ENCODE data around the gene ZKSCAN8.
"Not testable (repeated sequence)": the region's sequence is repeated elsewhere in the genome, so short reads cannot be mapped to it uniquely, and the experiment has no call there.

The ZKSCAN8 gene

DNA sequence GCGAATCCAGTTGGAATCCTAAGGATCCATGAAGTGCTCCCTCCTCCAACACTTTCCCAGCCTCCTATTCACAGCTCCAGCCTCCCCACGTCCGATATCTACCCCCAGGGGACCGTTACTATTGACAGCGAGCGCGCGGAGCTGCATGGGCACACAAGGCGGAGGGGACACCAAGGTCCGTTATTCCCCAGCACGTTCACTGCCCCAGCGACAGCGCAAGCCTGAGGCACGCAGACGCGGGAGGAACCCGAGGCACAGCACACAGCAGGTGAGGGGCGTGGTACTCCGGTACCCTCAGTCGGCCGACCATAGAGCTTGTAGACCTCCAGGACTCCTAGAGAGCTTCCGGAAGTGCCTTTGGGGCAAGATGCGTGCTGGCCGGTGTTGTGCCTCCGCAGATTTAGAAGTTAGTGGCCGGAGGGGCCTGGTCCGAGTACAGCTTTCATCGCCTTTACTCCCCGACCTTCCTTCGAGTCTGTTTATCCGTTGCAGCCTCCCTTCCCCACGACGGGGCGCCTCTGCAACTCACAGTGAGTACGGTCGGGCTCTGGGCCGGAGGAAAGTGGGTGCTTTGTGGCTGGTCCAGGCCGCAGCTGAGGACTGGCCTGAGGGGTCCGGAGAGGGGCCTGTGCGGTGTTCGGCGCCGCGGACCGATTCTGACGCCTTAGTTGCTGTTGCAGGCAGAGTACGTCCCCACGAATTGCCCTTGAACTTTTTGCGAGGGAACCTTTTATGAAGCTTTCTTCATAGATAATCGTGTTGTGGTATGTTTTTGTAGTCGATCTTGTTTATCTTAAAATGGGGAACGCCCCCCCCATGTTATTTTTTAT is at the start of gene ZKSCAN8:
ZKSCAN8 (plus strand) TSS at position 384 of the 830 bp plus-strand sequence. CDS start 6,525 bp downstream, outside the sequence.
- in situ Hi-C loops (cut with HindIII; ENCODE audit: low sequenced_read_pairs), result no loop called here

DNA sequence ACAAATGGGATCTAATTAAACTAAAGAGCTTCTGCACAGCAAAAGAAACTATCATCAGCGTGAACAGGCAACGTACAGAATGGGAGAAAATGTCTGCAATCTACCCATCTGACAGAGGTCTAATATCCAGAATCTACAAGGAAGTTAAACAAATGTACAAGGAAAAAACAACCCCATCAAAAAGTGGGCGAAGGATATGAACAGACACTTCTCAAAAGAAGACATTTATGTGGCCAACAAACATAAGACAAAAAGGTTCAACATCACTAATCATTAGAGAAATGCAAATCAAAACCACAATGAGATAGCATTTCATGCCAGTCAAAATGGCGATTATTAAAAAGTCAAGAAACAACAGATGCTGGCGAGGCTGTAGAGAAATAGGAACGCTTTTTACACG is 39.5 kb upstream of the ZKSCAN8 start:
- in situ Hi-C loops (cut with HindIII; ENCODE audit: low sequenced_read_pairs), result not testable (repeated sequence)

DNA sequence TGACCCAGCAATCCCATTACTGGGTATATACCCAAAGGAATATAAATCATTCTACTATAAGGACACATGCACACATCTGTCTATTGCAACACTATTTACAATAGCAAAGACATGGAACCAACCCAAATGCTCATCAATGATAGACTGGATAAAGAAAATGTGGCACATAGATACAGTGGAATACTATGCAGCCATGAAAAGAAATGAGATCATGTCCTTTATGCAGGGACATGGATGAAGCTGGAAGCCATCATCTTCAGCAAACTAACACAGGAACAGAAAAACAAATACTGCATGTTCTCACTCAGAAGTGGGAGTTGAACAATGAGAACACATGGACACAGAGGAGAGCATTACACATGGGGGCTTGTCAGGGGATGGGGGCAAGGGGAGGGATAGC is 39.0 kb upstream of the ZKSCAN8 start:
- in situ Hi-C loops (cut with HindIII; ENCODE audit: low sequenced_read_pairs), result not testable (repeated sequence)

DNA sequence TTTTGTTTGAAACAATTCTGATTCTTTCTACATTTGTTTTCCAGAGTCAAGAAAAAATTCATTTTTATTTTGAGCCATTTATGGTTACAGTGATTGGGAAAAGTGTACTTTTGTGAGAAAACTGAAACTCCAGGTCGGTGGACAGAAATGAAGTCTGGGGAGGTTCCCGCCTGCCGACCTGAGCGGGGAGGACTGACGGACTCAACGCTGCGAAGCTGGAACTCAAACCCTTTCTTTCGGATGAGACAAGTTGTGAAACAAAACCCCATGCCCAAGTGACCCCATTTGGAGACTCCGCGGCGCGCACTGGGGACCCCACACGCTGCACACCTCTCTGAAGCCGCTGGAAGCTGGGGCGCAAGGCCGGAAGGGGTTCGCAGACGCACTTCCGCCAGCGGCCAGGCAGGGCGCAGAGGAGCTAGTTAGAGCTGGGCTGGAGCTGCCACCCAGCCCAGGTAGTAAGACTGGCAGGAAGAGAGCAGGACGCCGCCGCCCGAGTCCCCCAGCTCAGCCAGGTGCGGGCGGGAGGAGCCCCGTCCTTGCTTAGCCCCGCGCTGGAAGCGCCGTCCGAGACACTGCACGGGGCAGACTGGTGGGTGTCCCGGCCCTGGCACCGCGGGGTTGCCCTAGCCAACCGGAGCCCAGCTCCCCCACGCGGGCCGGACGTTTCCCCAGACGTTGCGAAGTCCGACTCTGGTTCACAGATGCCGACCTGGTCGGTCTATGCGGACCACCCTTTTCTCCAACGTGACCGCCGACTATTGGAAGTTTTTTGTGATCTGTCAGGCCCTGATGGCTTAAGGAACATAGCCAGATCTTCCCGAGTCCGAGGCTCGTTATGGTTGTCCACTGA is 37.1 kb upstream of the ZKSCAN8 start:
- in situ Hi-C loops (cut with HindIII; ENCODE audit: low sequenced_read_pairs), result no loop called here

DNA sequence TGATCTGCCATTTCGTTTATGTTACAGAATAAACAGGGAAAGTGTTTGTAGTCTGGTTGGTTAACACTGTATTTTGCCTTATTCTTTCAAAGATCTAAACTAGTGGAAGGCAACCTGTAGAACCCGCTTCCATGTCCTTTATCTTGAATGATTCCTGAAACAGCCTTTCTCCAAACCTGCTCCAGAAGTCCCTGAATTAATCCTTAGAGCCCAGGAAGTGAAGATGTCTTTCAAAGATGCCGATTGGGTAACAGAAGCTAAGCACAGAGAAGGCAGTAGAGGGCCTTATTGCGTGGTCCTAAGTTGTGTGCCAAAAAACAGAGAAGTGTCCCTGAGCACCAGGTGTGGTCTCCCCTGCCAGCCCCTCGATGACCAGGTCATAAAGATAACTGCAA is 36.4 kb upstream of the ZKSCAN8 start:
- in situ Hi-C loops (cut with HindIII; ENCODE audit: low sequenced_read_pairs), result no loop called here

DNA sequence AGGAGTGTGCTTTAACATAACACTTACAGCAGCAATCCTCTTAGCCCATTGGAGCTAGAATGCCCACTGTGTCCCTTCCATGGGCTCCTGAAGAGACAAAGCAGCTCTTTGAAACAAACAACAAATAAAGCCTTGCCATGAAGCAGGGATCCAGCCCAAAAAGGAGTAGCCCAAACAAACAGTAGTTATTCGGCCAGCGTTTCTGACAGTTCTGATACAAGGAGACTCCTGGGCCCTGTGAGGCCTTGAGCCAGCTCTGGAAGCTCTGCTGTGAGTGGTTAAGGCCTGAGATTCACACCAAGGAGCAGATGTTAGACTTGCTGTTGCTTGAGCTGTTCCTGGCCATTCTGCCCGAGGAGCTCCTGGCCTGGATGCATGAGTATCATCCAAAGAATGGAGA is 34.2 kb upstream of the ZKSCAN8 start:
- in situ Hi-C loops (cut with HindIII; ENCODE audit: low sequenced_read_pairs), result no loop called here

DNA sequence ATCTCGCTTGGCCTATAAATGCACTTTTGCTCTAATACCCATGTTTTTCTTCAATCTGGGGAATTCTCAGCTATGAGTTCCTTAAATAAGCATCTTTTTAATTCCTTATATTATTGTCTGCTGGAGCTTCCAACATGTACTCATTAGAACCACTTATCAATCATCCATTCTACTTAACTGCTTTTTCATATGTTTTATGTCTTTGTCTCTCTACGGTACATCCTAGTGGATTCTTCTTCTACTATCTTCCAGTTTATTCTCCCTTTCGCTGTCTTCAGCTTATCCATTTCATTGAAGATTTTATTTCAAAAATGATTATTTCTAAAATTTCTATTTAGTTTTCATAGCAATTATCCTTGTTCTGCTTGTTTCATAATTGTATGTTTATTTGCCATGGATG is 29.7 kb upstream of the ZKSCAN8 start:
- in situ Hi-C loops (cut with HindIII; ENCODE audit: low sequenced_read_pairs), result no loop called here

DNA sequence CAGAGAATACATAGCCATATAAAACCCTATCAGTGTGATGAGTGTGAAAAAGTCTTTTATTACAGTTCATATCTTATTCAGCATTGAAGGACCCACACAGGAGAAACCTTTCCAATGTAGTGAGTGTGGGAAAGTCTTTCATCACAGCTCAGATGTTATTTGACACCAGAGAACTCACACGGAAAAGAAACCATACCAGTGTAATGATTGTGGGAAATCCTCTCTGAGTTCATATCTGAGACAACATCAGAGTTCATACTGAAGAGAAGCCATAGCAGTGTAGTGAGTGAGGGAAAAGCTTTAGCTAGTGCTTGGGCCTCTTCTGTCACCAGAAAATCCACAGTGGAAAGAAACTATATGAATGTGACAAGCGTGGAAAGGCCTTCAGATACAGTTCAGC is 25.9 kb upstream of the ZKSCAN8 start:
- in situ Hi-C loops (cut with HindIII; ENCODE audit: low sequenced_read_pairs), result no loop called here

DNA sequence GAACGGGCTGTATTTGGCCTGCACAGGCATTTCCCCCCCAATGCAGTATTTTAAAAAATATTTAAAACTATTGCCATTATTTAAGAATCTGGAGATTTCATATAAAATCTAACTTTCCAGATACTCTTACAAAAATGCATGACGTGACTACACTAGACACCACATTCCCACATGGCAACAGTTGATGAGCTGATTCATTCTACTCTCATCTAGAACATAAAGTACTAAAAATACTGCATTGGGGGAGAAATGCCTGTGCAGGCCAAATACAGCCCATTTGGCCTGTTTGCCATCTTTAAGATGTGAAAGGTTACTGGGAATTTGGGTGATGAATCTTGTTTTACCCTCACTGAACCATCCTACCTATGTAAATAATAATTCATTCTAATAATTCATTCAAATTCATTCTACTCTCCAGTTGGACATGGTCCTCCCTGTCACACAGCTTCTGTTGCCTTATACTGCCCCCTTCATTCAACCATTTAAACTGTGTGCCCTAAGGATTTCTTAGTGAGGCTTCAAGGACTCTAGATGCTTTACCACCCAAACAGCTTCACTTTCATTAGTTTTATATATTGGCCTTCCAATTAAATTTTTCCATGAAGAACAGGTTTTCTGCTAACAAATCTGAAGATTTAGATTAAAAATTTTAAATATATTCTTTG is 24.2 kb upstream of the ZKSCAN8 start:
- in situ Hi-C loops (cut with HindIII; ENCODE audit: low sequenced_read_pairs), result no loop called here

DNA sequence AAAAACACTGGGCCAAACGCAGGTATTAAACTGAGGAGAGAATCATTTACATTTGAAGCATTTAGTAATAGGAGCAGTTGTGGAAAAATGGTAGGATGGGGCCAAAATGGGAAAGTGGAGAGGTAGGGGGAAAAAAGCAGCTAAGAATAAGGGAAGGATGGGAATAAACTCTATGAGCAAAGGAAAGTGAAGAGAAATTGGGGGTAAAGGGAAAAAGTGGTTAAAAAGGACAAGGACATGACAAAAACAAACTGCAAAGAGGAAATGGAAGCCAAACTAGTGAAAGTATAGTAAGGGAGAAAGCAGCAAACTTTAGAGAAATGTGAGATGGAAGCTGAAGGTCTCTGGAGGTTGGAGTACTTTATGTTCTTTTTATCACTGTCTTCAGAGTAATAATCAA is 23.5 kb upstream of the ZKSCAN8 start:
- in situ Hi-C loops (cut with HindIII; ENCODE audit: low sequenced_read_pairs), result no loop called here

DNA sequence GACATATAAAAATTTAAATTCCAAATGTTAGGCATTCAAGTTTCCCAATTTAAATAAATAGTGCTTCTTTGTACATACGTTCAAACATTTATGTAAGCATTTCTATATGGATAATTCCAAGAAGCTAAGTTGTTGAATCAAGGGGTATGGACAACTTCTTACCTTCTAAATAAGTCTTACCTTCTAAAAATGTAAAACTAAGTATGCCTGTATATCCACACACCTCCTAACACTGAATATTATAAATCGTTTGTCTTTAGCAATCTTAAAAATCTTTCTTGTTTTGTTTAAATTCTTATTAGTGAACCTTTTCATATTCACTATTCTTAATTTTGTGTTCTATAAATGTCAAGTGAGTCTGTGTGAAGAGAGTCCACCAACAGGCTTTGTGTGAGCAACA is 19.8 kb upstream of the ZKSCAN8 start:
- in situ Hi-C loops (cut with HindIII; ENCODE audit: low sequenced_read_pairs), result no loop called here

DNA sequence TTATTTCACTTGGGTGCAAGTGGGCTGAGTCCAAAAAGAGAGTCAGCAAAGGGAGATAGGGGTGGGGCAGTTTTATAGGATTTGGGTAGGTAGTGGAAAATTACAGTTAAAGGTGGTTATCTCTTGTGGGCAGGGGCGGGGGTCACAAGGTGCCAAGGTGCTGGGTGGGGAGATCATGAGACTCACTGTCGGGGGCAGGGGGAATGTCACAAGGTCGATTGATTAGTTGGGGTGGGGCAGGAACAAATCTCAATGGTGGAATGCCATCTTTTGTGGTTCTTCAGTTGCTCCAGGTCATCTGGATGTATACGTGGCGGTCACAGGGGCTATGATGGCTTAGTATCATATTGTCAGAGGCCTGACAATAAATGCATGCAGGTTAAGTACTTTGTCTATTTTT is 19.4 kb upstream of the ZKSCAN8 start:
- in situ Hi-C loops (cut with HindIII; ENCODE audit: low sequenced_read_pairs), result not testable (repeated sequence)

DNA sequence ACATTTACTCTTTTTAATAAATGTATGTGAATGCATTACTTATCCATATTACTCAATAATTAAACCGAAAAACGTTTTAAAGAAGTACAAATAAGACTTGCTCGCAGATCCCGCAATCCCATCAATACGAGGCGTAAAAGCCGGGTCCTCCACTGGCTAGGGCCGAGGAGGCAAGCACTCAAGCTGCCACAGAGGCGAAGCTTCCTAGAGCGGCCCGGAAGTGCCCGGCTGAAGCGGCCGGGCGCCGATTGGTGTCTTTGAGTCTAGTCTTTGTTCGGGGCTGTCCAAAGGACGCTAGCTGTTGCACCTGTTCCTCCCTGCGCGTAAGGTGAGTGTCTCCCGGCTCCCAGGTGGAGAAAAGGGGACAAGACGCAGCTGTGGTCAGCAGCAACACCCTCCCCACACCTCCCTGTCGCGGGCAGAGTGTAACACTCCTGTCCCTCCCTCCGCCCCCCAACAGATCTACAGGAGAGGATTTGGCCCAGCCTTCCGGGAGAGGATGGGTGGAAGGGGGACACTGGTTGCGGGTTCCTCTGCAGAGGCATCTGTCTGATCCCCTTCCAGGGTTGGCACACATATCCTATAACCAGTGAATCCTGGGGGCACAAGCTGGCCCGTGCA is 17.2 kb upstream of the ZKSCAN8 start, which contains the start of gene ZSCAN16:
ZSCAN16 (plus strand) TSS at position 260 of the 621 bp plus-strand sequence. CDS start 835 bp downstream, outside the sequence.
- in situ Hi-C loops (cut with HindIII; ENCODE audit: low sequenced_read_pairs), result no loop called here

DNA sequence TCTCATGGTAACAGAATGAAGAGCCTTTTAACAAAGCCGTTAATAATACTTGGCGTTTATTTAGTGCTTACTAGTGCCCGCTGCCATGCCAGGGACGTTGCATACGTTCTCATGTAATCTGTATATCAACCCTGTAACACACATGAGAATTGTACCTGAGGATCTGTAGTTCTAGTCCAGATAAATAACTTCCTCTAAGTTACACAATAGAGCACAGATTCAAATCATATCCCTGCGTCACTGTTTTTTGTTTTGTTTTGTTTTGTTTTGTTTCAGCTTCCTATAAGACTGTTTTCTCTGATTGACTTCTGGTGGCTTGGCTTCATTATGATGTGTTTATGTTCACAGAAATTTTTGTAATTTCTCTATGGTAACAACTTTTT is 16.7 kb upstream of the ZKSCAN8 start:
- in situ Hi-C loops (cut with HindIII; ENCODE audit: low sequenced_read_pairs), result no loop called here

DNA sequence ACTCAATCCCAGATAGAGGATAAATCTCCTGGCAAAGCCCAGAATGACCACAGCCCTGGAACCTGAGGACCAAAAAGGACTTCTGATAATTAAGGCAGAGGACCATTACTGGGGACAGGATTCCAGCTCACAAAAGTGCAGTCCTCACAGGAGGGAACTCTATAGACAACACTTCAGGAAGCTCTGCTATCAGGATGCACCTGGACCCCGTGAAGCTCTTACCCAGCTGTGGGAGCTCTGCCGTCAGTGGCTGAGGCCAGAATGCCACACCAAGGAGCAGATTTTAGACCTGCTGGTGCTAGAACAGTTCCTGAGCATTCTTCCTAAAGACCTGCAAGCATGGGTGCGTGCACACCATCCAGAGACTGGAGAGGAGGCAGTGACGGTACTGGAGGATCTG is 16.3 kb upstream of the ZKSCAN8 start:
- in situ Hi-C loops (cut with HindIII; ENCODE audit: low sequenced_read_pairs), result no loop called here

DNA sequence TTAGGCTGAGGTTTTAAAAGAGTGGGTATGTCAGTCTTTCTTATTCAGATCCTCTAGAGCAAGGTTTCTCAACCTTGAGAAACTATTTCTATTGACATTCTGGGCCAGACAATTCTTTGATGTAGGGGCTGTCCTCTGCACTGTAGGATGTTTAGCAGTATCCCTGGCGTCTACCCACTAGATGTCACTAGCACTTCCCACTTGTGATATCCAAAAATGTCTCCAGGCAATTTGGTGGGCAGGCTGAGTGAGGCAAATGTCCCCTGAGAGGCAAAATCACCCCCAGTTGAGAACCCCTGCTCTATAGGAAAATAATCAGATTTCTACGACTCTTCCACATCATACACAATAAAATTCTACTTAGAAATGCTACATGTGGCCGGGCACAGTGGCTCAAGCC is 7.7 kb upstream of the ZKSCAN8 start:
- in situ Hi-C loops (cut with HindIII; ENCODE audit: low sequenced_read_pairs), result no loop called here

DNA sequence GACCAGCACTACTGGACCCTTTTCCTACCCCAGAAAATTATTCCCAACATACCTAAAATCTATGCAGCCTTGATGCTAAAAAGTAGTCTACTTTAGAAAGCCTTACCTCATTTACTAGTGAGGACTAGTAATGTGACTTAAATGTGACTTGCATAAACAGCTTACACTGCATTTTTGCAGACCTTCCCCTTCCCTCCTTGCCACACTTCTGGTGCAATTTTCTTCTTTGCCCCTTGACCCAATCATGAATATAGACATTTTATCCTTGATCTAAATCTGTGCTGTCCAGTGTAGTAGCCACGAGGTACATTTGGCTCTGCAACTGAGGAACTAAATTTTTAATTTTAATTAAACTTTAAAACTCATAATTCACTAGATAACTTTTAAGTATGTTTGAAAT is 7.0 kb upstream of the ZKSCAN8 start:
- in situ Hi-C loops (cut with HindIII; ENCODE audit: low sequenced_read_pairs), result no loop called here

DNA sequence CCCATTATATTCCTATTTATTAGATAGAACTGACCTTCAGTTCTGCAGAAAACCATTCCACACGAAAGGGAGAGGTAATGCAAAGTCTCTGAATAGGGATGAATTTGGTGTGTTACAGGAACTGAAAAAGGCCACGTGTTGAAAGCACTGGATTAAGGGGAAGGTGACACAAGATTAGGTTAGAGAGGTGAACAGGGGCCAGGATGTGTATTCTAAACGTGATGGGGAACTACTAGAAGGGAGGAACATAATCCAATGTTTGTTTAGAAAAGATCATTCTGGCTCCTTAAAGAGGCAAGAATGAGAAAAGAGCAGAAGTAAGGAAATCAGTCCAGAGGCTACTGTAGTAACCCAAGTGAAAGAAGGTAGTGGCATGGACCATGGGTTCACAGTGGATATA is 6.3 kb upstream of the ZKSCAN8 start:
- in situ Hi-C loops (cut with HindIII; ENCODE audit: low sequenced_read_pairs), result no loop called here

DNA sequence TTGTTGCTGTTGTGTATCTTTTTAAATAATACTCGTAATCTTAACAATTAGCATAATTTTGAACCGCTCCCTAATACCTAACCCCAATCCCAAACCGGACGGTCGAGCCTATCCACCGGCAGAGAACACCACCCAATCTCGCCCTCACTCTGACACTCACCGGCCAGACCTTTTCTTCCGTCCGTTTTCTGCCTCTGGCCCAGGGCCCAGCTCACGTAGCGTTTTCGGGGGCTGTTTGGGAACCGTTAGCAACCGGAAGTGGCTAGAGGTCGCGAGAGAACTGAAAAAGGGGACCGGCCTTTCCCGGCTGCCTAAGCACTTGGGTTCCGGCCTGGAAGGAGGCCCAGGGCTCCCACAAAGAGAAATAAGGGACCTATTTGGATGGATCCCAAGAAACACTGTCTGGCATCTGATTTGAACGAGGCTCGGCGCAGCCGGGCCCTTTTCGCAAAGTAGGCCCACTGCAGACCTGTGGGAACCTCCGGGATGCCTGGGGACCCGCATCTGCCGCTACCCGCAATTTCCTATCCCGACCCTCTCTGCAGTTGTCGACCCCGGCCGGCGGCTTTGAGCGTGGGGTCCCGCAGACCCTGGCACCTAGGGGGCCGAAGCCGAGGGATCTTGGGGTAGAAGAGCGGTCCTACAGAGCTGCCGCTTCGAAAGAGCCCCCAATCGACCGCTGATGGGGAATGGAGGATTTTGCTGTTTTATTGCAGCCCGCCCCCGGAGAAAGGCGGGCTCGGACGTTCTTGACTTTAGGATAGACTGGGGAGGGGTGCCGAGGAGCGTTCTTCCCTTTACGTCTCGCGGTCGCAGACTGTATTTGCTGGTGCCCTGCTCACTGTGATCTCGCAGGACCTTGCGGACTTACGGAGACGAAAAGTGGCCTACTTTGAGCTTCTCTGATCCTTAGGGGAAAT is 4.8 kb upstream of the ZKSCAN8 start:
- in situ Hi-C loops (cut with HindIII; ENCODE audit: low sequenced_read_pairs), result no loop called here

DNA sequence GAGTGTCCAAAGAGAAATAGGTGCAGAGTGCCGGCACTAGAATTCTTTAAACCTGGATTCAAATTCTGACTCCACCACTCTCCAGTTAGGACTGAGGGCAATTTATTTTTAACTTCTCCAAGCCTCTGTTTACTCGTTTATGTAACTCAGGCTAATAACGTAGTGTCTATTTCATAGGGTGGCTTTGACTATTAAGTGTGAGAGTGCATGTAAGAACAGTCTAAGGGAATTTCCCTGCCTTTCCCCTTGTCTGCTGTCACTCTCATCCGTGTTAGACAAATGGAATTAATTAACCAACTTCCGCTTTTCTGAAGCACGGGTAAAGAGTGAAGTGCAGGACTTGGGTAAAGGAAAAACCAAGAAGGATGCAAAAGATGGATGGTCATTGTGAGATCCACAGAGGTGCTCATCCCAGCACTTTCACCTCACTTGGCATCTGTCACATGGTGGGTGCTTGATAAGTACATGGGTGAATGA is 4.1 kb upstream of the ZKSCAN8 start:
- in situ Hi-C loops (cut with HindIII; ENCODE audit: low sequenced_read_pairs), result no loop called here
